GM18526 (cell line): Measurements from ENCODE around the gene SPATA46.

Experiments used
- POLR2A ChIP-seq: IDR thresholded peaks from 3 replicates; pipeline ENCODE4 v1.6.1; 2011; ENCODE audit not compliant: insufficient read length; ENCODE audit errors: extremely low read depth

Gene SPATA46

DNA sequence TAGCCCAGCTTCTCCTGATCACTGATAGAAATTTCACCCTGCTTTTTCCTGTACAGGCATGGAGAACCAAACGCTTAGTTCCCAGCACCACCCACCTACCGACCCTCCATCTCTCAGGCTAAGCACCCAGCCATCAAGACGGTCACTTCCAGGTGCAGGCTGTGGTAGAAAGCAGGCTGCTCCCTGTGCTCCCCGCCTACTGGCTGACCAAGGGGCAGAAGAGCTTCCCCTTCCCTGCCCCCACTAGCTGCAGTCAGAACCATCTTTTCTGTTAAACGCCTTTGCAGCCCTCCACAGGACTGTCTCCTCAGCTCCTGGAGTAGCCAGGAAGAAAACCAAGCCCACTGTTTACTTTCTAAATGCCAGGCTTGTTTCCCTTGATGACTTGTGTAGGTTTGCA lies 23.0 kb downstream of the SPATA46 start:
- no peak for TF ChIP-seq POLR2A

DNA sequence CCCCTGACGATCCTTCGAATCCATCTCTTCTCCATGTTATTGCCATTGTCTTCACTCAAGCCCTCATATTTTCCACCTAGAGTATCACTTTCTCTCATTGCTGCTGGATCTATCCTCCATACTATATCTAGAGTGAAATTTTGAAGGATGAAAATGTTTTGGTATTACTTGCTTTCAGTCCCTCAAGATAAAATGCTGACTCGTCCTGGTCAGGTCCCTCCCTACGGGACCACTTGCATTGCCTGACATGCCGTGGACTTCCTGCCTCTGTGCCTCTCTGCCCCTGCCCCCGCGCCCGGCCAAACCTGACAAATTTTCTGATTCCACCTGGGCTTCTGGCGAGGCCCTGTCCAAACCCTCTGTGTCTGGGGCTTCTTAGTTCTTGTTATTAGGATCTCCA lies 23.6 kb downstream of the SPATA46 start:
- no peak for TF ChIP-seq POLR2A

DNA sequence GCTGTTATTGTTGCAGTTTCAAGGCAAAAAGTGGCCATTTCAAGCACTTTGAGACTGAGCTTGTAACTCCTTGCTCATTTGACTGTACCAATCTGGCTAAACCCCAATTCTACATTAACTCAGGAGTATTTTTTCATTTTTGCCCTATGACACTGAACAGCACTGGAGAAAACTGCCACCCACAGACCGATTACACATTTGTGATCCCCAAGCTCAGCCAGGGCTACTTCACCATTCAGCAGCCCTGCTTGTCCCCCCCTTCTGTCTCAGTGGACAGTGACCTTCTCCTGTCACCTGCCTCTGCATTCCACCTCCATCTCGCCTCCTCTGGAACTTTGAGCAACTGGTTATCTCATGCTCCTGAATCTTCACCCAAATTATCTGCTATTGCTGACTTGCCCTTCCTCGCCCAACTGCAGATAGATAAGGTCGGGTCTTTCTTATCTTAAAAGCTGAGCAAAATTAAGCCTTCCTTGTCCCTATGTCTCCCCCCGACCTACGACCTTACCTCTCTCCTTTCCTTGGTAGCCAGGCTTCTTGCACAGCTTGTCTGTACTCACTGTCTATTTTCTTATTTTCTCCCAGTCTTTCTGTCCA lies 25.3 kb downstream of the SPATA46 start:
- no peak for TF ChIP-seq POLR2A

DNA sequence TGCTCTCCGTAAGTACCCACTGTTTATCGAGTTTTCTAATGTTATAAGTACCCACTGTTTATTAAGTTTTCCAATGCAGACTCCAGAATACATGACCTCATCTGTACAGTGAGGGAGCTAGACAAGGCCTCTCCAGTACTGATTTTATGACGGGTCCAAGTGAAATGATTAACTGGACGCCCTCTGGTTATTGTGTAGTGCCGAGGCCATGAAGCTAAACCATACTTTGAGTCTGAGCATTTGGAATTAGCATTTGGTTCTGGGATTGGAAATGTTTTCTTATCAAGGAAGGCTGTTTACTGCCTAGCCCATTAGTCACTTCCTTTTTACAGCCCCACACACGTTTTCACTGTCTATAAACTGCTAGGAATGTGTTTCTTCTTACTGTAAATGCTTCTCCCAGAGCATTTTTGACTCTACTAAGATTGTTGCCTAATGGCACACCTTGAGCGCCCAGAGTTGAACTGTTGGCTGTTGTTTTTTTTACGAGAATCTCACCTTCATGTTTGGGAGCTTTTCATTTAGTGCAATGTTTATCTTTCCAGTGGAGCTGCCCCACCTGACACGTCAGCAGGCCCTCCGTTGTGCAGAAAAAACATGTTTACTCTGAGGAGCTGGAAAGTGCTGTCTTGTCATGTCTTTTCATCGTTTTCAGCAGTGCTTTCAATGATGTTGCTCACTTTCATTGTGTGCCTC lies 26.9 kb downstream of the SPATA46 start:
- no peak for TF ChIP-seq POLR2A

DNA sequence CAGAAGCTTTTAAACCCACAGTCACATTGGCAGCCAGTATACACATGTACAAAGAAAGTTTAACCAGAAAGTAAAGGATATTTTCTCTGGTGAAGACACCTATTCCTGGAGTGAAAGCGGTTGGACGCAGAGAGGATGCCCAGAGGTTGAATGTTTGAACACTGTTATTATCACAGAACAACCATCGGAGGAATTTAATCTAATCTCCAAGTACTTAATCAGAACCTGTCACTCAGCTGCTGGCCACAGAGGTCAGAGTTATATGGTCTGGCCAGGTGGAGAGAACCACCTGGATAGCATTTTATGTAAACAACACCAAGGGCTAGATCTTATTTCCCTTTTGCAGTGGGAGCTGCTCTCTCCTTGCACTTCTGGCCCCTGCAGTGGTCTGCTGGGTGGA lies 29.4 kb downstream of the SPATA46 start:
- no peak for TF ChIP-seq POLR2A

DNA sequence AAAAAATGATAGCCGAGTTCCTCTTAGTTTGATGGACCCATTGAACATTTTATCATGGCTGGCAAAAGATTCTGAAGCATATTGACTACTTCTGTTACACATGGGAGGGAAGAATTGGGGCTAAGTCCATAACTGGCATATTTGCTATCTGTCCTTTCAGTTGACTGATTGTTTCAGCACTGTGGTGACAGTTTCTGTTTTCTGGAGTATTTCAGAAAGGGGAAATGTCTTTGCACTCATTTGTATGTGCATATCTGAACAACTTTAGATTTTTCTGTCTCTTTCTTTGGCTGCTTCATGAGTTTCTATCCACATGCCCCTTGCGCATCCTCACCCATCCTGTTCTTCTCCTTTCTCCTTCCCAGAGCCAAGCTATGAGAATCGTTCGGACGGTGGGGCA lies 33.2 kb downstream of the SPATA46 start:
- TF ChIP-seq POLR2A: no peak

DNA sequence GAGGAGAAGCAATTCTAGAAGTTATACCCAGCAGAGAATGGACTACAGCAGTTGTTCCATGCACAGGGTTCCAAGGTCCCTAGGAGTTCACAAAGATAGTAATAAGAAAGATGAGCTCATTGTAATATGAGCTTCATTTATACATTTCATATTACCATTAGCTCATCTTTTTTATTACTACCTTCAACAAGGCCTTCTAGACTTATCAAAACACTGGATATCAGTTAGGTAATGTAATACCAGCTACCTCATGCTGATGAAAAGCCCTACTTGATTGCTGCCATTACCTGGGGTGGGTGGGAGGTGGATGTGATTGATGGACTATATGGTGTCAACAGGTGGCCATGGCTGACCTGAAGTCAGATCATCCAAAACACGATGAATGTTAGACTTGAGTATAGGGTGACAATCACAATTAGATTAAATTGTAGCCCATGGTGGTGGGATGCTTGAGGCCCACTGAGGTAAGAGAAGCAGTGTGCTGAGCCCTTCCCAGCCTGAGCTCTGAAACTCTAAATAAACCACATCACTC lies 34.1 kb downstream of the SPATA46 start:
- no peak for TF ChIP-seq POLR2A

DNA sequence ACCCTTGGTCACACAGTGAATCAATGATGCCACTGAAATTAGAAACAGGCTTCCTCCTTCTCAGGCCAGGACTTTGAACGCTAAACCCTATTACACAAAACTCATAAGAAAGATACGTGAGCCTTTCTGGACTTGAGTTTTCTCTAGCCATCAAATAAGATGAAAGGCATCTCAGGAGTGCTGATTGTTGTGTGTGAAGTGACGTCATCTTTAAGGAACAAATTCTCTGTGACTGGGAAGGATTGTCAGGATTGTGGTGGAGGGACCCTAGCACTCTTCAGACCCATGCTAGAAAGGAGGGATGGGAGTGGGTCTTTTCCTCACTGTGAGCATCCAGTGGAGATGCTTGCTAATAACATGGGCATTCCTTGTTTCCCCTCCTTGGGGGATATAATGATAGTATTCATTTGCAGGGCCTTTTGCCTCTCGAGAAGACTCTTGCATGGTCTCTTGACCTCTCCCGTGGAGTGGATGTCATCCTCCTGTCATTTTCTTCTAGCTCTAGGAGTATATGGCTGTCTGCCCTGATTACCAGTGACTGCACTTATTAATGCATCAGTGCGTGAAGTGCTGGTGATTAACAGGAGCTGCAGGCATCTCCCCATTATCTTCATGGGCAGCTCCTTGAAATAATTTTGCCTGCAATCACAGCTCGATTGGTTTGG lies 39.9 kb downstream of the SPATA46 start:
- TF ChIP-seq POLR2A: no peak

DNA sequence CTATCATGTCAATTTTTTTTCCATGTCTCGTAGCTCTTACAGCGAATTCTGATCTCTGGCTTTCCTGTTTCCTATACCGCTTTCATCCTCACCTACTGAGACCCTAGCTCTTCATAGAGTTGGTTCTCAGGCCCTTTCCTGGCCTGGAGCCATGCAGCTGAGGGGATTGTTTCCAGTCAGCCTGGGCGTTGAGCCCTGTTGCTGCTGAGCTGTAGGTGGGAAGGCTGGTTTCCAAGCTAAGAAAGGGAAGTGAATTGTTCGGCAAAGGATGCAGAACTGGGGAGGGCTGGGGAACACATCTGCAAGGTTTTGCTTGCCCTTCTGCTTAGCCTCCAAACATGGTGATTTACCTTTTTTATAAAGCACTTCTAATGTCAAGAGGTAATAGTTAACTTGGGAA lies 41.5 kb downstream of the SPATA46 start:
- no peak for TF ChIP-seq POLR2A

DNA sequence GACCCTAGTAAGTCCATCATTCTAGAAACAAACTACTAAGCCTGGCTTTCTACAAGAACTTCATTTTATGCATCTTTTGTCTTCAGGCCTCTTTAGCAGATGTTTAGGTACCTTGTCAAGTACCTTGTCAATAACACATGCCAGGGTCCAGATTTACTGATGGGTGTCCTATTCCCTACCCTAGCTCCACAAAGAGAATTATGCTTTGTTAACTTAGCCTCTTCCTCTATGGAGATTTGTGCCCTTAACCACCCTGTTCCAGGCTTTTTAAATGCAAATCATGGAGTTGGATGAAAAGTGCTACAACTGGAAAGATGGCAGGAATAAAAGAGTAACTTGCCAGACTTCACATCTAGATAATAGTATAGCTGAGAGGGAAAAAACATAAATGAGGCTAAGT lies 42.7 kb downstream of the SPATA46 start:
- TF ChIP-seq POLR2A: no peak

DNA sequence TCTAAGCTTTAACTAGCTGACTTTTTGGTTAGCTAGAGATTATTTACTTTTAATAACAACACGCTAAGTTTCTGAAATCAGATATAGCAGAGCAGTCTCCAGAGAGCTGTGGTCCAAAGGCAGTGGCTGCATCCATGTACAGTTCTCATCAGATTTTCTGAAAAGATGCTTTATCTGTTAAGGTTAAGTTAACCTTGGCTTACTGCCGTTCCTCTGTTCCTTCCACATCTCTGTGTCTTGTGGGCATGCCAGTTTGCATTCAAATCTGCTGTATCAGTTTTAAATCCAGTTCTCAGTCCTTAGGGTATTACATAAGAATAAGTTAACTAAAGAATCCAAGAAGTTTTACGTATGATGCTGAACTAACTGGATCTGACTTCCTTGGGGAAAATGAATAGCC lies 46.8 kb downstream of the SPATA46 start:
- no peak for TF ChIP-seq POLR2A

DNA sequence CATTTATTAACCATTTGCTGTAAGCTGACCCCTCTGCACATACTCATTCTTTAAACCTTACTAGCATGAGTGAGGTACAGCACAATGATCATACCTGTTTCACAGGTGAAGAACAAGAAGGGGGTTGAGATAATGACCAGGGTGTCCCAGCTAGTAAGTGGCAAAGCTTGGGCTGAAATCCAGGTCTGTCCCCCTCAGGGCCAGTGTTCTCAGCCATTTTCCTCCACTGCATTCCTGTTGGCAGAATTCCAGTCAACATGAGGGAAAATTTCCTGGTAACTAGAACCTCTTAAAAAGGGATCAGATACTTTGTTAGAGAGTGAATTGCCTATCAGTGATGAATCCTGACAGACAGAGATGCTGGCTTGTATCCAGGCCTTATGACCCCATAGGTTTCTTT lies 48.1 kb downstream of the SPATA46 start:
- TF ChIP-seq POLR2A: no peak

DNA sequence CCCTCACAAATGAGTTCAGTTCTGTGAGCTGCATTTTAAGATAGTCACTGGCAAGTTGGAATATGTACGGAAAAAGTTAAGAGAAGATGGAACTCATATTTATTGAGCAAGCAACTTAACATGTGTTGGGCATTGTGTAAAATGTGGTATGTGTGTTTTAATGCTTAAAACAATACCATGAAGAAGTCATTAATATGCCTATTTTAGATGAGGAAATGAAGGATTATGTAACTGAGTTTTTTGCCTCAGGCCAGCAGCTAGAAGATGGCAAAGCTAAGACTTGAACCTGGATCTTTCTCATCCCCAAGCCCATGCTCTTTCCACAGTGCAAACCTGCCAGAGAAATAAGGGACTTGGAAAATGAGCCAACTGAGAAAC lies 48.9 kb downstream of the SPATA46 start:
- no peak for TF ChIP-seq POLR2A

DNA sequence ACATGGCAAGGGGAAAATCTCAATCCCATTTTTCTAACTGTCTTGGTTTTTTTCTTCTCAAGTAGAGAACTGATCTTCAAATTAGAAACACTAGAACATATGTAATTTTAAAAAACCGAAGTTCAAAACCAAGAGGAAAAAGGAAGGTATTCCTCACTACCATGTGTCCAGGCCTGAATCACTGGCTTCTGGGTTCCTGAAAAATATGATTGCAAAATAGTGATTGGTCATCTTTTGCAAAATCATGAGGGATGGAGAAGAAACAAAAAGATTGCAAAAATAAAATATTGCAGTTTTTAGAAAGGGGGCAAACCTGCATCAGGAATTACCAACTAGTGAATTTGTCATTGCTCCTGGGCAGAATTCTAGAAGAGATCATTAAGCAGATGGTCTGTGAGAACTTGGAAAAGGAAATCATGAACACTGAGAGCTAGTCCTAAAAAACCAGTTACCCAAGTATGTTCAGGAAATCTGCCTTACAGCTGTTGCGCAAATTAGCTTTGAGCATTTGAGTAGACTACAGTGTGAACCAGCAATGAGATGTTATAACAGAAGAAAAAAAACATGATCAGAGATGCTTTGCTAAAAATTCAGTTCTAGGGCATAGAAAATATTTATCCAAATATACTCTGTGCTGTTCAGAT lies 49.4 kb downstream of the SPATA46 start:
- no peak for TF ChIP-seq POLR2A

DNA sequence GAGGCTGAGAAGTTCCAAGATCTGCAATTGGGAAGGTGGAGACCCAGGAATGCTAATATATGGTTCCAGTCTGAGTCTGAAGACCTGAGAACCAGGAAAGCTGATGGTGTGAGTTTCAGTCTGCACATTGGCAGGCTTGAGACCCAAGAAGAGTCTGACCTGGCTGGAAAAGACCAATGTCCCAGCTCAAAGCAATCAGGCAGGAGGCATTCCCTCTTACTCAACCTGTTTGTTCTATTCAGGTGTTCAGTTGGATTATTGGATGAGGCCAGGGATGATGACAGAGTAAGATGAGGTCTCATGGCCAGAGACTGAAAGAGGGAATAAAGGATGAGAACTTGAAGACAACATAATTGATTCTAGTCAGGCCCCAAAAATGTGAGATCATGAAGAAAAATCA lies 50.1 kb downstream of the SPATA46 start:
- TF ChIP-seq POLR2A: no peak

DNA sequence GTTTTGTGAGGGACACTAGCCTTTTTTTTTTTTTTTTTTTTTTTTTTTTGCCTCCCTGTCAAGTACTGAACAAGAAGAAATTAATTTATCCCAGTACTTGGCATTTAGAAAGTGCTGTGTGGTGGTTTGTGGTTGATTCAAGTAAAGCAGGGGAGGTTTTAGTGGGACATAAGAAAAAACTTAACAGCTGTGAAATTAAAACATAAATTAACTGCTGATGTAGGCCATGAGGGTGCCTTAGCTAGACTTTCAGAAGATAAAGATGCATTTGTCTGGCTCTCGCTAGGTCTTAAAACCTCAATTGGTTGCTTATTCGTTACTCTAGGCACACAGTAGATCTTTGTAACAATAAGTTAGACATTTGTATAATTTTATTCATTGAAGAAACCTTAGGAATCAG lies 52.3 kb downstream of the SPATA46 start:
- no peak for TF ChIP-seq POLR2A
